ENCODE results near the gene TMEM30B.

DNA sequence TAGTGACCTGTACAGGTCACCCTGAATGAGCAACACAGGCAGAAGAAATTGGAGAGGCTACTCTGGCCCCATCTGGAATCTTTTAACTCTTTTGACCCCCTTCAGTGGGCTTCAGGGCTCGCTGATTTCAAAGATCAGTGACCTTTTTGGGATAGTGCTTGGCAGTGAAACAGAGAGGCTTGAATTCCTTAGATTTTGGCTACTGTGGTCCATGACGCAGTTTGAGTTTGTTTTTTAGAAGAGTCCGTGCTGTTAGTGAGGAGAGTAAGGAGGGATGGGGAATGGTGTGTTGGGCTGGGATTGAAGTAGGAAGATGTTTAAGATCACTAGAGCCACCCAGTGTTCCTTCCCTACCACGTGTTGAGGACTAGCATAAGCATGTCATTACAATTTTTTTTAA lies 16.5 kb downstream of the TMEM30B start:
- TF ChIP-seq CTCF (IDR thresholded peaks at IDR 0.05; ENCODE audit: low read length) (no peak), EZH2 (IDR thresholded peaks at IDR 0.05; ENCODE audit: borderline replicate concordance, low read length) (no peak)

All from OCI-LY1 (cell line).